IPS-NIHi11 (cell line): ENCODE results near the gene SFXN5.

Experiments used
- DNase-seq: peaks from one replicate; pipeline ENCODE4 v3.0.0; 2012; ENCODE audit warnings: mixed read lengths, low spot score

The SFXN5 gene

DNA sequence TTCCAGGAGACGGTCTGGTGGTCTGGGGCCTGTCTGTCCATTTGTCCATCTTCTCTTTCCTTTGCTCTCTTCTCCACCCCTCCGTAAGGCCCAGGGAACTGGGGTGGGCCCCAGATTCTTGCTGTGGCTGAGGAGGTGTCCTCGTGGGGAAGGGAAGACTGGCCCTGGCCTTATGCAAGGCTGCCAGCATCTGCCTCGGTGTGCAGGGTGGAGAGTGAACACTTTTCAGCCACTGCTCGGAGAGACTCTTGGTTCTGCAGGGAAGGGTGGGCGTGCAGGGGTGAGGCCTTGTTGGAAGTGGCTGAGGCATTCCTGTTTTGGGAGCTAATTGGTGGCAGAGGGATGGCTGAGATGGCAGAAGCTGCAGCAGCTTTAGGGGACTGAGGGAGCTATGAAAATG is 131.2 kb downstream of the SFXN5 start:
- DNase-seq, result no peak

DNA sequence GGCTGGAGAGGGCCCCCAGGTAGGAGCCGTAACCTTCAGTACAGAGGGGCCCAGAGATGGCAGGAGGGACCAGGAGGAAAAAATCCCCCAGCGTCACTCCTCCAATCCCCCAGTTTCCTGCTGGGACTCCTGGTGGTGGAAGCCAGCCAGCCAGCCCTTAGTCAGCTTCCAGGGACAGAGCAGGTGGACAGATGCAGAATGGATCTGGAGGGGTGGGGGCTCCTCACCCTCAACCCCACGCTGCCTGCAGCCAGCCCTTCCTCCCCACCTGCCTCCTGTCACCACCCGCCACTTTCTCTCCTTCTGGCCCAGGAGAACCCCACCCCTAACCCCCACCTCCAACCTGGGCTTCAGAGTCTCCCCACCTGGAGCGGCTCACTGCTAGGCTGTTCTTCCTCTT is 133.1 kb downstream of the SFXN5 start:
- no peak for DNase-seq

DNA sequence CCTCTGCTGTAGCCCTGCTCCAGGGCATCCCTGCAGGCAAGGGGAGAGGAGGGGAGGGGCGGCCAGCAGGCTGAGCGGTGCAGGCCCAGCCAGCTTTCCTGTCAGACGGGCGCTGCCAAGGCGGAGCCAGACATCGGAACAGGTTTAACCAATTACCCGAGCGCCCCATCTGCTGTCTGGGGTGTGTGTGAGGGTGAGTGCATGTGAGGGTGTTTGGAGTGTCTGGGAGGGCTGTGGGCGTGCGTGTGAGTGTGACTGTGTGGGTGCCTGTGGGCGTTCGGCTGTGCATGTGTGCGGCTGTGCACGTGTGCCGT is 134.2 kb downstream of the SFXN5 start:
- DNase-seq, result no peak

DNA sequence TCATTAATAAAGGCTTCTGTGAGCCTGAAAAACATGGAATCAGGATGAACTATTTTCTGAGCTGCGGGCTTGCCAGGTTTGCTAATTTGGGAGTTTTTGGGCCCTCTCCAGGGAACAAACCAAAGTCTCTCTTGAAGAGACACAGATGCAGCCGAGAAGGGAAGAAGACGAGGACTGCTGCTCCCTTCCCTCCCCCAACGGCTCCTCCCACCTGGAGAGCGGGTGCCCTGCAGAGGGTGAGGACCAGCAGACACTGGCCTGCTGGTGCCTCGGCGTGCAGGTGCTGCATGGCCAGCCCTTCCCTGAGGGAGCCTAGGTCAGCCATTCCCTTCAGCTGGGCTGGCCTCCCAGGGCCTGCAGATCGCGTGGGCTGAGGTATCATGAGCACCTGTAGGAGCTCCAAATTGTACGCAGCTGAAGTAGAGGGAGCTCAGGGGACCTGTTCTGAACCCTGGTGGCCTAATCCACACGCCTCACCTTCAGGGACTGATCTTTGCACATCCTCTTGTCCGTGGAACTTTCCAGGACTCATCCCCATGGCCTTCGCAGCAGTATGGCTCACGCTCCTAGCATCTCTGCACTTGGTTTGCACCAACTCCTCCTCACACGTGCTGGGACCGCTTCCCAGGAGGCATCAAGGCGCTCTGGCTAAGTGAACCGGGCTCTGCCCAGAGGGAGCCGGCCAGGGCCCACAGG is 134.7 kb downstream of the SFXN5 start:
- no peak for DNase-seq

DNA sequence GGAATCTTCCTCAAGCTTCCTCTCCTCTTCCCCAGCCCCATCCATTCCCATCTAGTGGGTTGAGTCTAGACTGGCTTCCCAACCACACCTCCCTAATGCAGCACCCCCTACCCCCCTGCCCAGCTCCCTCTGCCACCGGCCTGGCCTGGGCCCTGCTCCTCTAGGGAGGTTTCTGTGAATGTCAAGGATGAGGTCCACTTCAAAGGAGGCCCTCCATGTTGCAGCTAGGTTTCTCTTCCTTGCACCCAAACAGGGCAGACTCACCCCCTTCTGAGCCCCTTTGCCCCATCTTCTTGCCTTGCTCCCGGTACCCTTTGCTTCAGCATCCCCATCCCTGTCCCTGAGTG is 135.9 kb downstream of the SFXN5 start:
- DNase-seq, result no peak

DNA sequence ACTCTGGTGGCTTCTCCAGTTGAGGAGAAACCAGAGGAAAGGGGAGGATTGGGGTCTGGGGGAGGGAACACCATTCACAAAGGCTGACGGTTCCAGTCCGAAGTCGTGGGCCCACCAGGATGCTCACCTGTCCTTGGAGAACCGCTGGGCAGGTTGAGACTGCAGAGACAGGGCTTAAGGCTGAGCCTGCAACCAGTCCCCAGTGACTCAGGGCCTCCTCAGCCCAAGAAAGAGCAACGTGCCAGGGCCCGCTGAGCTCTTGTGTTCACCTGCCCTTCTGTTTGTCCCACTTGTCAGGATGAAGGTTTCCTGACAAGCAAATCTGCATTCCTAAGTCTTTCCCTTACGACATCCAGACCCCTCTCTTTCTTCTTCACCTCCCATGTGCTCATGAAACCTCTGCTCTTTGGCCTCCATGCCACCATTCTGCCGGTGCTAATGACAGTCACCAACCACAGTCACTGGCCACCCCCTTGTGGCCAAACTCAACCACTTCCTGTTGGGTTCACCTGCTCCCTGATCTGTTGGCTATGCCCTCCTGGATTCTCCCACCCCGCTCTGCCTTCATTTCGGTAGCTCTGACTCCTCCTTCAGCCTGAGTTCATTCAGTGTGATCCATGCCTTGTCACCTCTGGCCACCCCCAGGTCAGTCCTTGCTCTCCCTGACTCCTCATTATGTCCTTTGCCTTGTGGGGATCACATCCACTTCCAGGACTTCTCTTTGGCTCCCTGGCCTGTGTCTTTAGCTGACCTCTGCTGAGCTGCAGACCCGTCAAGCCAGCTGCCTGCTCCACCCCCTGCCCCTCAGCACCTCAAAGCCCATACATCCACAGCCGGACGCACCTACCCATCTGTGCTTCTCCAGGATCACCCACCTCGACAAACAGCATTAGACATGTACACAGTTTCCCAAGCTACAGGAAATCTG is 136.6 kb downstream of the SFXN5 start:
- peak; percentile 64 for DNase-seq

DNA sequence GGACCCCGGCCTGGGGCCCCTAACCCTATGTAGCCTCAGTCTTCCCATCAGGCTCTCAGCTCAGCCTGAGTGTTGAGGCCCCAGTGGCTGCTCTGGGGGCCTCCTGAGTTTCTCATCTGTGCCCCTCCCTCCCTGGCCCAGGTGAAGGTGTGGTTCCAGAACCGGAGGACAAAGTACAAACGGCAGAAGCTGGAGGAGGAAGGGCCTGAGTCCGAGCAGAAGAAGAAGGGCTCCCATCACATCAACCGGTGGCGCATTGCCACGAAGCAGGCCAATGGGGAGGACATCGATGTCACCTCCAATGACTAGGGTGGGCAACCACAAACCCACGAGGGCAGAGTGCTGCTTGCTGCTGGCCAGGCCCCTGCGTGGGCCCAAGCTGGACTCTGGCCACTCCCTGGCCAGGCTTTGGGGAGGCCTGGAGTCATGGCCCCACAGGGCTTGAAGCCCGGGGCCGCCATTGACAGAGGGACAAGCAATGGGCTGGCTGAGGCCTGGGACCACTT is 137.8 kb downstream of the SFXN5 start:
- DNase-seq, result no peak

DNA sequence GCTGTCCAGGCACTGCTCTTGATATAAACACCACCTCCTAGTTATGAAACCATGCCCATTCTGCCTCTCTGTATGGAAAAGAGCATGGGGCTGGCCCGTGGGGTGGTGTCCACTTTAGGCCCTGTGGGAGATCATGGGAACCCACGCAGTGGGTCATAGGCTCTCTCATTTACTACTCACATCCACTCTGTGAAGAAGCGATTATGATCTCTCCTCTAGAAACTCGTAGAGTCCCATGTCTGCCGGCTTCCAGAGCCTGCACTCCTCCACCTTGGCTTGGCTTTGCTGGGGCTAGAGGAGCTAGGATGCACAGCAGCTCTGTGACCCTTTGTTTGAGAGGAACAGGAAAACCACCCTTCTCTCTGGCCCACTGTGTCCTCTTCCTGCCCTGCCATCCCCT is 138.3 kb downstream of the SFXN5 start:
- no peak for DNase-seq

DNA sequence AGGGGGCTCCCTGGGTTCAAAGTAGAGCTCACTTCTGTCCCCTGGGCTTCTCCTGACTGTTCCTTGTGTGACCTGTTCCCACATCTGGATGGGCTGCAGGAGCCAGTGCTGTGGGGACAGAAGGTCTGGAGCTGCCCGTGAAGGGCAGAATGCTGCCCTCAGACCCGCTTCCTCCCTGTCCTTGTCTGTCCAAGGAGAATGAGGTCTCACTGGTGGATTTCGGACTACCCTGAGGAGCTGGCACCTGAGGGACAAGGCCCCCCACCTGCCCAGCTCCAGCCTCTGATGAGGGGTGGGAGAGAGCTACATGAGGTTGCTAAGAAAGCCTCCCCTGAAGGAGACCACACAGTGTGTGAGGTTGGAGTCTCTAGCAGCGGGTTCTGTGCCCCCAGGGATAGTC is 138.7 kb downstream of the SFXN5 start:
- no peak for DNase-seq

DNA sequence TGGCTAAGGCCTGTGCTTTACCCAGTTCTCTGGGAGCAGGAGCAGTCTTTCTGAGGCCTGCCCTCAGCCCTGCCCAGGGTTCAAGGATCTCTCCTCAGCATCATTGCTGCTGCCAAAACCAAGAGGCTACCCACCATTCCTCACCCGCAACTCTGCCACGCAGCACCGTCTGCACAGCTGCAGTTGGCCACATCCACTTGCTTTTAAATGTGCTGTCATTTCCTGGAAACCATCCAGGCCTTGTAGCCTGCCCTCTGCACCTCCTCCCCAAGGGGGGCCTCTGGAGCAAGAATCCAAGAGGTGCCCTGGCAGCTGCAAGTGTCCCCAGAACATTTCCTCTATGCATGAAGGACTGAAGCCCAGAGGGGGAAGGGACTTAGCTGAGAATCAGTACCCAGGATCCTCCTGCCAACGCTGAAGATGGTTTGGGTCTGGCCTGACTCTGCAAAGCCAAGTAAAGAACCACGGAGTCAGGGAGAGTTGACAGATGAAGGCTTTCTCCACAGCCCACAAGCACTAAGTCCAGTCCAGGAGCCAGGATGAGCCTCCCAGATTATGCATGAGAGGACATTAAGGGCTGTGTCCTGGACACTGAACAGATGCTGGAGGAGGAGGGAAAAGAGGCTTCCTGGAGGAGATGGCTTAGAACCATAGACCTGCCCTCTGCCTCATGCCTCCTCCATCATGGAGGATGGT is 139.3 kb downstream of the SFXN5 start:
- no peak for DNase-seq

DNA sequence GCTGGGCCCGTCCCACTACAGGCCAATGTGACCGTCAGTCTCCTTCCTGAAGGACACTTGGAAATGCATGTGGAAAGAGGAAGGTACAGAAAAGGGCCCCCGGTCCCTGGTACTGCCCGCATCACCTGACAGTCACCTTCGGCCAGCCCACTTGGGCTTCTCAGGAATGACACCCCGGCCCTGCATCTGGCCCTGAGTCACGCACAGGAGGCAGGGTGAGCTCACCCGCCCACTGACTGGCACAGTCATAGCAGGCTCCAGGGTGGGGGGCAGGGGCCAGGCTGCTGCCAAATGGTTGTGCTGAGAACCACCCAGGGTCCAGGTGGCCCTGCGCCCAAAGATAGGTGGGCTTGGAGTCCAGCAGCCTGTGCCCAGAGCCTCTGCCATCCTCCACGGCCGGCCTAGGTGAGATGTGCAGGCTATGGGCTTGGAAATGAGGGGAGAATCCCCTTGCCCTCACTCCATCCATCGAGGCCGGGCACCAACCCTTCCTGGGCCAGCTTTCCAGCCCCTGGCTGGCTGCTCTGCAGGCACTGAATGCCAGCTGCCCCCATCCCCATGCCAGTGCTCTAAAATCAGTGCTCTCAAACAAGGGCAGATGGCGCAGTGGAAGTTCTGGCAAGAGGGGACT is 140.1 kb downstream of the SFXN5 start:
- no peak for DNase-seq

DNA sequence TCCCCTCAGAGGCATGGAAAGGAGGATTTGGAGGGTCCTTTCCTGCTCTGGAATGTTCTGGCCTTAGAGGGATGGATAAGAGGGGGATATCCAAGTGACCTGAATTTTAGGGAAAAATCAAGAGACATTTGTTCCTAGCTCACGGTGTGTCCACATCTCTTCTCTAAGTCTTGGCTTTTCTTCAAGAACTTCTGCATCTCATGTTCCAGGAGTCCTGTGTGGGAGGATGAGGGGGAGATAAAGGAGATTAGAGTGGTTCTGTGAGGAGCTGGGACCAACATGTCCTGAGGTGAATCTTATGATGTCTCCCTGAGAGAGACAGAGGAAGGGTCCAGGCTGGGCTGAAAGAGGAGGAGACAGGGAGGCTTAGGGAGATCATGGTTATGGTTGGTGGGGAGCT is 142.5 kb downstream of the SFXN5 start:
- no peak for DNase-seq

DNA sequence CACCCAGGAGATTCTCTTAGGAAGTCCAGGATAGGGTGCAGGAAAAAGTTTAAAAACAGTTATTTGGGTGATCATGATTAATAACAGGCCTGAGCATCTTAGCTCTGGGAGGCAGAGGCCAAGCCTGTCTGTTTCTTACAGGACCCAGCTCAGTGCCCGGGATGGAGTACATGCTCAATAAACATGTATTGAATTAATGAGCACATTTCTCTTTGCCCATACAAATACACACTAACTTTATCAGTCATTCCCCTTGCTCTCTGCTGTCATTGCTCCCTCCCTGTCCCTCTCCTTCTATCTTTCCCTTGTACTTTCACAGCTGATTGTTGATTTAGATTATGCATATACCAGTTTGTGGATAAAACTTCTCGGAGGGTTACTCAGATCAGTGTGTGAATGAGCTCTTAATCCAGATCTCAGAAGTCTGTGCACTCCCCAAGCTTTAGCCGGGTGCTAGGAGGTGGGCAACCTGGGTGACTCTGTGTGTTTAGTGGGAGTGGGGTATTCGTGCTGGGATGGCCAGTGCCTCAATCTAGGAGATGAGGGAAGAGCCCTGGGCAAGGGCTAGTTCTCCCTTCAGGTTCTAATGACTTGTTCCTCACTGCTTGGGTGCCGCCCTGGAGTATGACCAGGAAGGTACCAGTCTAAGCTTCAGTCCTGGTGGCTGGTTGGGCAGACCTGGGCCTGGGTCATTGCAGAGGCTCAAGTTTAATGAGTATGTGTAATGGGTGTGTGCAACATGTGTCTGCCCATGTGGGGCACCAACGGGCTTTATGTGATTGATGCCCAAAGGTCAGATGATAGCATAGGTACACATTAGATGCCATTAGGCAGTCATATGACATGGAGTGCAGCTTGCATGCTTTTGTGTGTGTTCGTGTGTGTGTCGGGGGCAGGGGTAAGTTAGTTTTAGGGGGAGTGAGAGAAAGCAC is 143.6 kb downstream of the SFXN5 start:
- no peak for DNase-seq

DNA sequence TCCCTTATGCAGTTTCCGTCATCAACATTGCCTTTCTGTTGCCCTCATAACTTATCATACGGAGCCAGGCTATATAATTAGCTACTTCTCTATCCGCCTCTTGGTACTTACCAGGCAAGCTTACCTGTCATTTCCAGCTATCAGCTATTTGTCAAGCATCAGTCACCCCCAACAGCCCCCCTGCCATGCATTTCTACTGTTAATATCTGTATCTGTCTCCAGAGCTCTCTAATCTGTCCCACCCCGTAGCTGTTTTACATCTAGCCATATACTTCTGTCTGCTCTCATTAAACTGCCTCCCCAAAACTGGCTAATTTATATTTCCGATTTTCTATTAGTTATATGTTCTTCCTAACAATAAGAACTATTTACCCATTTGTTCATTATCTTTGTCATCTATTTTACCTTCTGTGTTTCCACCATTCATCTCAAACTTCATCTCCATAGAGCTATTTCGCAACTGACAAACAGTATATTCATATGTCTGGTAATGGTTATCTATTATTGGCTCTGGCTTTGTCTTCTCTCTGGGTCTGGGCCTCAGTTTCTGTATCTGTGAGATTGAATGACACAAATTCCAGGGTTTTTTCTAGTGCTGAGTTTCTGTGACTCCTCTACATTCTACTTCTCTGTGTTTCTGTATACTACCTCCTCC is 144.6 kb downstream of the SFXN5 start:
- DNase-seq, result no peak

DNA sequence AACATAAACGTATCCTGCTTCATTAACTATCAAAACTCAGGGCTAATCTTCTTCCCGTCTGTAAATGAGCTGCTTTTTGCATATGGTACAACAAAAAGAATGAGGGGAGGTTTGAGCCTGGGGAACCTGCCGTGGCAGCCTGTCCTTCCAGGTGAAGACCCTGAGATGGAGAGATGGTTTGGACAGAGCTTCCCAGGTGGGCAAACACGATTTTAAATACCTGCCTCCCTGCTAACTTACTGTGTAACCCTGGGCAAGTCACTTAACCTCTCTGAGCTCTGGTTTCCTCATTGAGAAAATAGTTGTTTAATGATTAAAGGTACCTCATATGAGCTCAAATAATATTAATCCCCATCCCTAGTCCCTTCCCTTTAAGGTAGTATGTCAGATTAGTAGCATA is 145.1 kb downstream of the SFXN5 start:
- peak; percentile 3 for DNase-seq

DNA sequence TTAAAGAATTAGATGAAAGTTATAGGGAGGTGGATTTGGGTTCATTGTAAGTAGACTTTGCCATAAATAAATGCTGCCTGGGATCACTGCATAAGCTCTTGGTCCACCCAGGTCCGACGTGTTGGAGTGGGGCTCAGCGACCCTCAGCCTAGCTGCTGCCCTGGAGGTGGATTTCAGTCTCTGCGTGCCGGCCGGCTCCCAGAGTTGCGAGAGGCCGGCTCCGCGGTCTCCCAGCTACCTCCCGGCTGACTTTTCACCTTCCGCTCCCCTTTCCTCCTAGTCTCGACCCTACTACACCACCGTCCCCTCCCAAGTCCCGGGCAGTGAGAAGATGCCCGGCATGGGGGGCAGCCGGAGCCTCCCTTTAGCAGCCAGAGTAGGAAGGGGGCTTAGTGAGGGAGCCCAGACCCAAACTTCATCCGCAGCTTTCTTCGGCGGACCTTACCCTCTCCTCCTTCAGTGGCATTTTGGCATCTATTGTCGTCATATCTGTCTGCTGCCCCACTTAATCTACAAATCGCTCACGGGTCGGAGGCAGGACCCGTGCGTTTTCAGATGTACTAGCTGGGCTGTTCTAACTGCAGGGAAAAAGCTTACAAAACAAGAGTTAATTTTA is 146.1 kb downstream of the SFXN5 start:
- peak; percentile 49 for DNase-seq

DNA sequence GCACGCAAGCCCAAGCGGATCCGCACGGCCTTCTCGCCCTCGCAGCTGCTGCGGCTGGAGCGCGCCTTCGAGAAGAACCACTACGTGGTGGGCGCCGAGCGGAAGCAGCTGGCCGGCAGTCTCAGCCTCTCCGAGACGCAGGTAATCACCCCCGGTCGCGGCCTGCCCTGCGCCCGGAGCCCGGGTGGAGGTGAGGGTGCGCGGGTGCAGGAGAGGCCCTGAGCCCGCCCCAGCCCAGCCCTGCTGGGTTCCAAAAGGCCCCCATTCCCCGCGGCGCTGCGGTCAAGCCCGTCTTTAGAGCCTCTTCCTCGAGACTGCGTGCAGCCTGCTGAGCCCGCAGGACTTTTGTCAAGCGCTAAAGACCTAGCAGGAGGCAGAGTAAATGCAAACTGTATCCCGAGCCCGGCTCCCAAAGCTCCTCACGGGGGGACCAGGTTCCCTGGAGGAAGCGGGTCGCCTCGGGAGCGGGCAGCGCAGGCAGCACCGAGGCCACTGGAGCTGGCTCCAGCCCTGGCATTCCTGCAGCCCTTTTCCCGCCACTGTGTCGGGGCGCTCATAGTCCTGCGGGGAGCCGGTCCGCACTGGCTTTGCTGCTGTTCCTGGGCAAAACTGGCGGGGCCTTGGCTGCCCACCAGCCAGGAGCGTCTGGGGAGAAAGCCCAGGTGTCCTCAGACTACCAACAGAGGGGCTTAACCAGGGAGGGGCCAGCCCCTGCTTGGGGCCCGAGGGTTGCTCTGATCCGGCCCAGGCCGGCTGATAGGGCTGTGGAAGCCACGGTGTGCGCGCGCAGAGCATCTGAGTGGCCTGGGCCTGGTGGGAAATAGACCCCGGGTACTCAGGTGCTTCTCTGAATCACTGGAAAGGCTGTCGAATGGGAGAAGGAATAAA is 146.9 kb downstream of the SFXN5 start:
- peak; percentile 60 for DNase-seq

DNA sequence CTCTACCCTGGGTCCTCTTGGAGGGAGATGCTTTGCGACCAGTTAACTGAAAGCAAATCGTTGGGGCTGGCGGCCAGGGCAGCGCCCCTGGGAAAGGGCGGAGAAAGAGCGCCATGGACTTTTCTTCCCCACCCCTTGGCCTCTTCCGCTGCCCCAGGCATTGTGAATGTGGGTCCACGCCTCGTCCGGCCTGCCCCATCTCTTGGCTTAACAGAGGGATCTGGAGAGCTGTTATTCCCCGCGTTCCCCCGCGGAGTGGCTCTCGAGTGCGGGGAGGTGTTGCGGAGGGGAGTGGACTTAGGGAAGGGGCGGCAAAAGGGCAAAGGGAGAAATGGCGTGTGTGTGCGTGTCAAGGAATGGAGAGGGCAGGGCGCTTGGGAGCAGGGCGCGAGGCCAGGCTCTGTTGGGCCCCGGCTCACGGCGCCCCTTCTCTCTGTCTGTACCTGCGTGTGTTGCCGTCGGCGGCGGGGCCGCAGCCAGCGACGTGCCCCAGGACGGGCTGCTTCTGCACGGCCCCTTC is 147.6 kb downstream of the SFXN5 start:
- no peak for DNase-seq

DNA sequence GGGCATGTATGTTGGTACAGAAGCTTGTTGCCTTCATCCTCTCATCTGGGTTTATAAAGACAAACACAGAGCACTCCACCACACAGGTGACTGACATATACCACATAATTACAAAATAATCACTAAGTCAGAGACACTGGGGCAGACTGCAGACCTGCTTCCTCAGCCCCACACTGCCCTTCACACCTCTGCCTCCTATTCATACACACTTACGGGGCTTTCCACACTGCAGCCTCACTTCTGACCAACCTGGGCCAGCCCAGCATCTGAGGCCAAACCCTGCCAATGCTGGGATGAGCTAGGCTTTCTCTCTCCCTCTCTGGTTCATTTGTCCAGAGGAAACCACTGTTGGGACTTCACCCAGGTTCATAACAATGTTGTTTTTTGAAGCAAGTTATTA is 149.7 kb downstream of the SFXN5 start:
- DNase-seq, result no peak
